ENCODE data around the gene MAPK1.
"Not testable (repeated sequence)": the region's sequence is repeated elsewhere in the genome, so short reads cannot be mapped to it uniquely, and the experiment has no call there.

The MAPK1 gene

DNA sequence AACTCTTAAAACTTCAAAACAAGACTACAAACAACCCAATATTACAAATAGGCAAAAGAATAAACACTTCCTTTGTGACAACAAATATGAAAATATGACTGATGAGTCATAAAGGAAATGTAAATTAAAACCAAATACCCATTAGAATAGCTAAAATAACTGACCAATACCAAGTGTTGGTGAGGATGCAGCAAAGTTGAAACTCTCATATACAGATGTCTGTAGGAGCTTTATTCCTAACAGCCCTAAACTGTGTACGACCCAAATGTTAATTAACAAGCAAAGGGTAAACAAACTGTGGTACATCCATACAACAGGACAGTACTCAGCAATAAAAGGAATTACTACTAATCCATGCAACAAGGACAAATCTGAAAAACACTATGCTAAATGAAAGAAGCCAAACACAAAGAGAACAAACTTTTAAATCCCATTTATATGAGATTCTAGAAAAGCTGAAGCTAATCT is 43.0 kb downstream of the MAPK1 start:
- Histone ChIP-seq H3K9ac (ENCODE audit: insufficient read length, low read depth) (no peak overlapping the region), H3K4me1 (ENCODE audit: insufficient read depth, insufficient read length) (no peaks in the 10 kb centered on the region), H3K27me3 (ENCODE audit: insufficient read depth, insufficient read length) (no peaks in the 10 kb centered on the region), H3K9me3 (ENCODE audit: insufficient read depth, low read length) (no peaks in the 10 kb centered on the region), H3K36me3 (ENCODE audit: insufficient read depth, insufficient read length, low read length) (no peaks in the 10 kb centered on the region), H3K4me3 (ENCODE audit: insufficient read length, low read depth) (no peak overlapping the region)
- no peak for DNase-seq (ENCODE audit: low read depth, low spot score)
- no peak for TF ChIP-seq ZNF274 (IDR thresholded peaks at IDR 0.05; ENCODE audit: low read depth, low read length)

- Histone ChIP-seq H3K9me3 (ENCODE audit: insufficient read depth, low read length) (no peaks in the 10 kb centered on the region), H3K9ac (ENCODE audit: insufficient read length, low read depth) (no peak overlapping the region), H3K36me3 (ENCODE audit: insufficient read depth, insufficient read length, low read length) (no peaks in the 10 kb centered on the region), H3K27me3 (ENCODE audit: insufficient read depth, insufficient read length) (no peaks in the 10 kb centered on the region), H3K4me3 (ENCODE audit: insufficient read length, low read depth) (no peak overlapping the region), H3K4me1 (ENCODE audit: insufficient read depth, insufficient read length) (no peaks in the 10 kb centered on the region)
- no peak for DNase-seq (ENCODE audit: low read depth, low spot score)
- TF ChIP-seq ZNF274 (IDR thresholded peaks at IDR 0.05; ENCODE audit: low read depth, low read length) = no peak
- no peak for TF ChIP-seq SUZ12 (IDR thresholded peaks at IDR 0.05; ENCODE audit: extremely low read depth, insufficient read depth, insufficient read length)
- TF ChIP-seq YY1 (IDR thresholded peaks at IDR 0.05; ENCODE audit: insufficient read depth, insufficient read length) = no peak
Observed at GRCh38 chr22:21823740-21824444, 43.6 kb downstream of the MAPK1 start.

- TF ChIP-seq ZNF274 (IDR thresholded peaks at IDR 0.05; ENCODE audit: low read depth, low read length) (no peak), SUZ12 (IDR thresholded peaks at IDR 0.05; ENCODE audit: extremely low read depth, insufficient read depth, insufficient read length) (no peak), YY1 (IDR thresholded peaks at IDR 0.05; ENCODE audit: insufficient read depth, insufficient read length) (no peak)
- no peaks in the 10 kb centered on the region for H3K27me3 ChIP-seq (ENCODE audit: insufficient read depth, insufficient read length)
- H3K9ac ChIP-seq (ENCODE audit: insufficient read length, low read depth) = no peak overlapping the region
- no peaks in the 10 kb centered on the region for H3K9me3 ChIP-seq (ENCODE audit: insufficient read depth, low read length)
- no peaks in the 10 kb centered on the region for H3K4me1 ChIP-seq (ENCODE audit: insufficient read depth, insufficient read length)
- no peak for DNase-seq (ENCODE audit: low read depth, low spot score)
- H3K4me3 ChIP-seq (ENCODE audit: insufficient read length, low read depth) = no peak overlapping the region
- no peaks in the 10 kb centered on the region for H3K36me3 ChIP-seq (ENCODE audit: insufficient read depth, insufficient read length, low read length)
Observed at GRCh38 chr22:21819183-21819770, 48.2 kb downstream of the MAPK1 start.

DNA sequence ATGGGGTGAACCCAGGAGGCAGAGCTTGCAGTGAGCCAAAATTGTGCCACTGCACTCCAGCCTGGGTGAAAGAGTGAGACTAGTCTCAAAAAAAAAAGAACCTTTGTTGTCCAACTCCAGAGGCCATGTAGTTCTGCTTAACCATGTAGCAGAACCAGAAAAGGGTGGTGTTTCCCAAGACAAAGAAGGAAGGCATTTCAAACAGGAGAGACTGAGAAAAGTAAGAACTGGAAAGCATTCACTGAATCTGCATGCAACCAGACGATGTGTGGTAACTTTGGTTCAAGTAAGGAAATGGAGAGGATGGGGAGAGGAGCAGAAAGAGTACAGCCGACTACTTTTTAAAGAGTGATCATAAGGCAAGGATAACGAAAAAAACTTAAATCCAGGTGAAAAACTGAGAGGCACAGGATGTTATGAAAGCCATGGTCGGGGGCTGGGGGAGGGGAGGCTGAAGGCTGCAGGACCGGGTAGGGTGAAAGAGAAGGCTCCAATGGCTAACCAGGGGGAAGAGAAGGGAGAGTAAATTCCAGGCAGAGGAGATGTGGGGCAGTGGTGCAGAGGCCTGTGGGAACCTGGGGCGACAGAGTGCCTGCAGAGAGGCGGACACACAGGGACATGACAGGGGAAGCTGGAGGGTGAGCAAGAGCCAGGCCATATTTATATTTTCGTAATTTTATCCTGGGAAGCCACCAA is 48.8 kb downstream of the MAPK1 start:
- H3K9me3 ChIP-seq (ENCODE audit: insufficient read depth, low read length) = no peaks in the 10 kb centered on the region
- DNase-seq (ENCODE audit: low read depth, low spot score) = no peak
- no peak overlapping the region for H3K4me3 ChIP-seq (ENCODE audit: insufficient read length, low read depth)
- H3K36me3 ChIP-seq (ENCODE audit: insufficient read depth, insufficient read length, low read length) = no peaks in the 10 kb centered on the region
- H3K27me3 ChIP-seq (ENCODE audit: insufficient read depth, insufficient read length) = no peaks in the 10 kb centered on the region
- no peak for TF ChIP-seq YY1 (IDR thresholded peaks at IDR 0.05; ENCODE audit: insufficient read depth, insufficient read length)
- no peak for TF ChIP-seq SUZ12 (IDR thresholded peaks at IDR 0.05; ENCODE audit: extremely low read depth, insufficient read depth, insufficient read length)
- TF ChIP-seq ZNF274 (IDR thresholded peaks at IDR 0.05; ENCODE audit: low read depth, low read length) = no peak
- H3K9ac ChIP-seq (ENCODE audit: insufficient read length, low read depth) = no peak overlapping the region
- H3K4me1 ChIP-seq (ENCODE audit: insufficient read depth, insufficient read length) = no peaks in the 10 kb centered on the region

DNA sequence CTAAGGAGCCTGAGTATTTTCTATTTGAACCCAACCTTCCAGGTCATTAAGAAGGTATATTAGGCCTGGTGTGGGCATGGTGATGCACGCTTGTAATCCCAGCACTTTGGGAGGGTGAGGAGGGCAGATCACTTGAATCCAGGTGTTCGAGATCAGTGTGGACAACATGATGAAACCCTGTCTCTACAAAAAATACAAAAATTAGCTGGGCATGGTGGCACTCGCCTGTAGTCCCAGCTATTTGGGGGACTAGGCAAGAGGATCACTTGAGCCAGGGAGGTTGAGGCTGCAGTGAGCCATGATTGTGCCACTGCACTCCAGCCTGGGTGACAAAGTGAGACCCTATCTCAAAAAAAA is 50.0 kb downstream of the MAPK1 start:
- not testable (repeated sequence) for H3K36me3 ChIP-seq (ENCODE audit: insufficient read depth, insufficient read length, low read length); H3K4me1 ChIP-seq (ENCODE audit: insufficient read depth, insufficient read length); DNase-seq (ENCODE audit: low read depth, low spot score); H3K4me3 ChIP-seq (ENCODE audit: insufficient read length, low read depth); H3K9me3 ChIP-seq (ENCODE audit: insufficient read depth, low read length); H3K9ac ChIP-seq (ENCODE audit: insufficient read length, low read depth); H3K27me3 ChIP-seq (ENCODE audit: insufficient read depth, insufficient read length)

- H3K4me1 ChIP-seq (ENCODE audit: insufficient read depth, insufficient read length) = no peaks in the 10 kb centered on the region
- DNase-seq (ENCODE audit: low read depth, low spot score) = no peak
- no peak overlapping the region for H3K4me3 ChIP-seq (ENCODE audit: insufficient read length, low read depth)
- H3K9me3 ChIP-seq (ENCODE audit: insufficient read depth, low read length) = no peaks in the 10 kb centered on the region
- H3K27me3 ChIP-seq (ENCODE audit: insufficient read depth, insufficient read length) = no peaks in the 10 kb centered on the region
- H3K36me3 ChIP-seq (ENCODE audit: insufficient read depth, insufficient read length, low read length) = no peaks in the 10 kb centered on the region
- TF ChIP-seq YY1 (IDR thresholded peaks at IDR 0.05; ENCODE audit: insufficient read depth, insufficient read length) (no peak), SUZ12 (IDR thresholded peaks at IDR 0.05; ENCODE audit: extremely low read depth, insufficient read depth, insufficient read length) (no peak), ZNF274 (IDR thresholded peaks at IDR 0.05; ENCODE audit: low read depth, low read length) (no peak)
- no peak overlapping the region for H3K9ac ChIP-seq (ENCODE audit: insufficient read length, low read depth)
Observed at GRCh38 chr22:21816787-21817496, 50.5 kb downstream of the MAPK1 start.

DNA sequence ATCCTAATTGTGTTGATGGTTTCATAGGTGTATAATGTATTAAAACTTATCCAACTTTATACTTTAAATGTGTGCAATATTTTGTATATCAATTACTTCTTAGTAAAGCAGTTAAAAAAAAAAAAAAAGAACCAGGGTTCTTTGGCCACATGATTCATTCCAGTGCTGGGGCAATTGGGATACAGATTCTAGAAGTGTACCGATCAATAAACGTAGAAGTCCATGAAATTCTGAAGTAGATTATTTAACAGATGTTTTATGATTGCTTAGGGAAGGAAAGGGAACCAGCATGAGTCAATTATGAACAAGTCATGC is 51.0 kb downstream of the MAPK1 start:
- Histone ChIP-seq H3K4me1 (ENCODE audit: insufficient read depth, insufficient read length) (no peaks in the 10 kb centered on the region), H3K27me3 (ENCODE audit: insufficient read depth, insufficient read length) (no peaks in the 10 kb centered on the region), H3K36me3 (ENCODE audit: insufficient read depth, insufficient read length, low read length) (no peaks in the 10 kb centered on the region), H3K9me3 (ENCODE audit: insufficient read depth, low read length) (no peaks in the 10 kb centered on the region), H3K9ac (ENCODE audit: insufficient read length, low read depth) (no peak overlapping the region), H3K4me3 (ENCODE audit: insufficient read length, low read depth) (no peak overlapping the region)
- no peak for DNase-seq (ENCODE audit: low read depth, low spot score)
- TF ChIP-seq YY1 (IDR thresholded peaks at IDR 0.05; ENCODE audit: insufficient read depth, insufficient read length) (no peak), ZNF274 (IDR thresholded peaks at IDR 0.05; ENCODE audit: low read depth, low read length) (no peak), SUZ12 (IDR thresholded peaks at IDR 0.05; ENCODE audit: extremely low read depth, insufficient read depth, insufficient read length) (no peak)
